ENCODE measurements around the gene IL21R.

DNA sequence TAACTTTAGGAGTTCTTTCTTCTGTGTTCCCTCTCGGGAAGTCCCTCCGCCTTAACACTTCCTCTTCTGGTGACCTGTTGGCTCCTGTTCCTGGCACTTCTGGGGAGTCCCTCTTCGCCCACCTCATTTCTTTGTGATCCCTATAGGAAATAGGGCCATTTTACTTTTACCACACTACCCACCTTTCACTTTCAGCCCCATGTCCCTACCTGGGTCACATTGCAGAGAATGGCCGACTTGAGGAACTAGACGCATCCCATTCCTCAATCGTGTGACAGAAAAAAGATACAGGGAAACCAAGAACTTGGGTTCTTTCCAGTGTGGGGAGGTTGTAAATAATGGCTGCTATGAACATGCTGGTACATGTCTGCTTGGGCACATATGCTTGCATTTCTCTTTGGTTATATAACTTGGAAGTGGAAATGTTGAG lies 6.6 kb downstream of the IL21R start:
- TF ChIP-seq TRIM28 (IDR thresholded peaks at IDR 0.05; ENCODE audit: borderline replicate concordance, low read length) (no peak), ZBTB7A (tag by site-specific recombination; IDR thresholded peaks at IDR 0.05; ENCODE audit: low read depth) (no peak), ZNF792 (tag by site-specific recombination; IDR thresholded peaks at IDR 0.05) (no peak), ZFP41 (tag by site-specific recombination; IDR thresholded peaks at IDR 0.05; ENCODE audit: borderline replicate concordance) (no peak), ZFP69B (tag by site-specific recombination; IDR thresholded peaks at IDR 0.05) (no peak), SP7 (tag by site-specific recombination; IDR thresholded peaks at IDR 0.05) (no peak), ZSCAN23 (tag by site-specific recombination; IDR thresholded peaks at IDR 0.05) (no peak), YY1 (tag by site-specific recombination; IDR thresholded peaks at IDR 0.05) (no peak), FEZF1 (tag by site-specific recombination; IDR thresholded peaks at IDR 0.05) (no peak)
- TF ChIP-seq, protein P1, sequence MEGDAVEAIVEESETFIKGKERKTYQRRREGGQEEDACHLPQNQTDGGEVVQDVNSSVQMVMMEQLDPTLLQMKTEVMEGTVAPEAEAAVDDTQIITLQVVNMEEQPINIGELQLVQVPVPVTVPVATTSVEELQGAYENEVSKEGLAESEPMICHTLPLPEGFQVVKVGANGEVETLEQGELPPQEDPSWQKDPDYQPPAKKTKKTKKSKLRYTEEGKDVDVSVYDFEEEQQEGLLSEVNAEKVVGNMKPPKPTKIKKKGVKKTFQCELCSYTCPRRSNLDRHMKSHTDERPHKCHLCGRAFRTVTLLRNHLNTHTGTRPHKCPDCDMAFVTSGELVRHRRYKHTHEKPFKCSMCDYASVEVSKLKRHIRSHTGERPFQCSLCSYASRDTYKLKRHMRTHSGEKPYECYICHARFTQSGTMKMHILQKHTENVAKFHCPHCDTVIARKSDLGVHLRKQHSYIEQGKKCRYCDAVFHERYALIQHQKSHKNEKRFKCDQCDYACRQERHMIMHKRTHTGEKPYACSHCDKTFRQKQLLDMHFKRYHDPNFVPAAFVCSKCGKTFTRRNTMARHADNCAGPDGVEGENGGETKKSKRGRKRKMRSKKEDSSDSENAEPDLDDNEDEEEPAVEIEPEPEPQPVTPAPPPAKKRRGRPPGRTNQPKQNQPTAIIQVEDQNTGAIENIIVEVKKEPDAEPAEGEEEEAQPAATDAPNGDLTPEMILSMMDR (tag by site-specific recombination; IDR thresholded peaks at IDR 0.05): no peak
- TF ChIP-seq, protein P2, sequence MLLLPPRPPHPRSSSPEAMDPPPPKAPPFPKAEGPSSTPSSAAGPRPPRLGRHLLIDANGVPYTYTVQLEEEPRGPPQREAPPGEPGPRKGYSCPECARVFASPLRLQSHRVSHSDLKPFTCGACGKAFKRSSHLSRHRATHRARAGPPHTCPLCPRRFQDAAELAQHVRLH (tag by site-specific recombination; IDR thresholded peaks at IDR 0.05): no peak
- TF ChIP-seq, protein P3, sequence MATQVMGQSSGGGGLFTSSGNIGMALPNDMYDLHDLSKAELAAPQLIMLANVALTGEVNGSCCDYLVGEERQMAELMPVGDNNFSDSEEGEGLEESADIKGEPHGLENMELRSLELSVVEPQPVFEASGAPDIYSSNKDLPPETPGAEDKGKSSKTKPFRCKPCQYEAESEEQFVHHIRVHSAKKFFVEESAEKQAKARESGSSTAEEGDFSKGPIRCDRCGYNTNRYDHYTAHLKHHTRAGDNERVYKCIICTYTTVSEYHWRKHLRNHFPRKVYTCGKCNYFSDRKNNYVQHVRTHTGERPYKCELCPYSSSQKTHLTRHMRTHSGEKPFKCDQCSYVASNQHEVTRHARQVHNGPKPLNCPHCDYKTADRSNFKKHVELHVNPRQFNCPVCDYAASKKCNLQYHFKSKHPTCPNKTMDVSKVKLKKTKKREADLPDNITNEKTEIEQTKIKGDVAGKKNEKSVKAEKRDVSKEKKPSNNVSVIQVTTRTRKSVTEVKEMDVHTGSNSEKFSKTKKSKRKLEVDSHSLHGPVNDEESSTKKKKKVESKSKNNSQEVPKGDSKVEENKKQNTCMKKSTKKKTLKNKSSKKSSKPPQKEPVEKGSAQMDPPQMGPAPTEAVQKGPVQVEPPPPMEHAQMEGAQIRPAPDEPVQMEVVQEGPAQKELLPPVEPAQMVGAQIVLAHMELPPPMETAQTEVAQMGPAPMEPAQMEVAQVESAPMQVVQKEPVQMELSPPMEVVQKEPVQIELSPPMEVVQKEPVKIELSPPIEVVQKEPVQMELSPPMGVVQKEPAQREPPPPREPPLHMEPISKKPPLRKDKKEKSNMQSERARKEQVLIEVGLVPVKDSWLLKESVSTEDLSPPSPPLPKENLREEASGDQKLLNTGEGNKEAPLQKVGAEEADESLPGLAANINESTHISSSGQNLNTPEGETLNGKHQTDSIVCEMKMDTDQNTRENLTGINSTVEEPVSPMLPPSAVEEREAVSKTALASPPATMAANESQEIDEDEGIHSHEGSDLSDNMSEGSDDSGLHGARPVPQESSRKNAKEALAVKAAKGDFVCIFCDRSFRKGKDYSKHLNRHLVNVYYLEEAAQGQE (tag by site-specific recombination; IDR thresholded peaks at IDR 0.05): no peak
- TF ChIP-seq, protein P4, sequence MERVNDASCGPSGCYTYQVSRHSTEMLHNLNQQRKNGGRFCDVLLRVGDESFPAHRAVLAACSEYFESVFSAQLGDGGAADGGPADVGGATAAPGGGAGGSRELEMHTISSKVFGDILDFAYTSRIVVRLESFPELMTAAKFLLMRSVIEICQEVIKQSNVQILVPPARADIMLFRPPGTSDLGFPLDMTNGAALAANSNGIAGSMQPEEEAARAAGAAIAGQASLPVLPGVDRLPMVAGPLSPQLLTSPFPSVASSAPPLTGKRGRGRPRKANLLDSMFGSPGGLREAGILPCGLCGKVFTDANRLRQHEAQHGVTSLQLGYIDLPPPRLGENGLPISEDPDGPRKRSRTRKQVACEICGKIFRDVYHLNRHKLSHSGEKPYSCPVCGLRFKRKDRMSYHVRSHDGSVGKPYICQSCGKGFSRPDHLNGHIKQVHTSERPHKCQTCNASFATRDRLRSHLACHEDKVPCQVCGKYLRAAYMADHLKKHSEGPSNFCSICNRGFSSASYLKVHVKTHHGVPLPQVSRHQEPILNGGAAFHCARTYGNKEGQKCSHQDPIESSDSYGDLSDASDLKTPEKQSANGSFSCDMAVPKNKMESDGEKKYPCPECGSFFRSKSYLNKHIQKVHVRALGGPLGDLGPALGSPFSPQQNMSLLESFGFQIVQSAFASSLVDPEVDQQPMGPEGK (tag by site-specific recombination; IDR thresholded peaks at IDR 0.05): no peak

All from HEK293 (cell line).